OCI-LY1 (cell line): ENCODE results near the gene TICAM2.
A peak's percentile ranks its signal among the peaks of the same experiment; 100 is the strongest.

Experiments used
- CTCF ChIP-seq: fragments of 200-600 bp; sonication (generic), shearing (Covaris generic); IDR thresholded peaks from 2 replicates; pipeline ENCODE4 v1.5.1; 2017; ENCODE audit warnings: mild to moderate bottlenecking, antibody characterized with exemption, low read length, moderate library complexity, mixed read lengths
- EZH2 ChIP-seq: fragments of 200-600 bp; sonication (generic), shearing (Covaris generic); IDR thresholded peaks from 2 replicates; pipeline ENCODE4 v1.8.0; 2017; ENCODE audit warnings: borderline replicate concordance, mixed run types, mild to moderate bottlenecking, antibody characterized with exemption, low read length, moderate library complexity, mixed read lengths

GRCh38 chr5:115601701-115602590 lies at the start of gene TICAM2:
- TF ChIP-seq CTCF (peak; percentile 29; the same call in 1 of the 2 replicates), EZH2 (no peak)
